COLO668 (cell line): ENCODE results near the gene PLIN5.
"Not testable (repeated sequence)": the region's sequence is repeated elsewhere in the genome, so short reads cannot be mapped to it uniquely, and the experiment has no call there.

Experiments
- DNase-seq: peaks from one replicate; lab custom pipeline; 2025; ENCODE audit not compliant: unreplicated experiment; lab: John Stamatoyannopoulos, UW

PLIN5 gene

GRCh38 chr19:4570402-4570801 lies 35.4 kb upstream of the PLIN5 start:
- no peak for DNase-seq

DNA sequence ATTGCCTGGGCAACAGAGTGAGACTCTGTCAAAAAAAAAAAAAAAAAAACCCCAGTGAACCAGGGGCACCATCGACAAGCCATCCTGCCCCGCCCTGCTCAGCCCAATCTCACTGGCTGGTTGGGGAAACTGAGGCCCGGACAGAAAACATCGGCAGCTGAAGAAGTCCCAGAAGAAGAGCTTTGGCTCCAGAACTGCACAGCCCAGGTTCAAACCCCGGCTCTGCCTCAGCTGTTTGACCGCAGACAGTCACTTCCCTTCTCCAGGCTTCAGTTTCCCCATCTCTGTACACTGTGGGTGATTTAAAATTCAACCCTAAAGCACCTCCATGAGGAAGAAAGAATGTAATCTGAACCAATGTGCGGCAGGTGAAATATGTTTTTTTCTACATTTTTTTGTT lies 33.9 kb upstream of the PLIN5 start:
- DNase-seq, result no peak

DNA sequence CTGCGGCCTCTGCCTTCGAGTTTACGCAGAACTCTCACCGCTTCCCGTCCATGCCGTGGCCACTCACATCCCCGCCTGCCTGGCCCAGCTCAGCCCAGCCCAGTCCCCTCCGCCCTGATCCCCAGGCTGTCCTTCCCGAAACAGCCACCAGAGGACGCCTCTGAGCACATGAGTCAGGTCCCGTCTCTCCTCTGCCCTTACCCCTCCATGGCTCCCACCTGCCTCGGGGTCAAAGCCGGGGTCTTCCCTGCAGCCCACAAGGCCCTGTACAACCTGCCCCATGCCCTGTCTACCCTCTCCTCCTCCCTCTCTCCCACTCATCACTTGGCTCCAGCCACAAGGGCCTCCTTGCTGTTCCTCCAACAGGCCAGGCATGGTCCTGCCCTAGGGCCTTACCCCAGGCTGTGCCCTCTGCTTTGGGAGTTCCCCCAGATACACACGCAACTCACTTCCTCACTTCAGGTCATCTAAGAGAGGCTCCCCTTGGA lies 32.6 kb upstream of the PLIN5 start:
- peak; percentile 71 for DNase-seq

- DNase-seq, result peak; percentile 82
Measured at GRCh38 chr19:4566402-4567051, 31.5 kb upstream of the PLIN5 start.

DNA sequence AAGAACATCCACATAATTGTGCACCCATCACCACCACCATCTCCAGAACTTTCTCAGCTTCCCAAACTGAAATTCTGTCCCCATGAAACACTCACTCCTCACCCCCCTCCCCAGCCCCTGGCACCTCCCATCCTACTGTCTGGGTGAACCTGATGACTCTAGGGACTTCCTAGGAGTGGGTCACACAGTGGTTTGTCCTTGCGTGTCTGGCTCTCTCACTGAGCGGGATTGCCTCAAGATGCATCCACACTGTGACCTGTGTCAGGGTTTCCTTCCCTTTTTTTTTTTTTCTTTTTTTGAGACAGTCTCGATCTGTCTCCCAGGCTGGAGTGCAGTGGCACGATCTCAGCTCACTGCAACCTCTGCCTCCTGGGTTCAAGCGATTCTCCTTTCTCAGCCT lies 28.5 kb upstream of the PLIN5 start:
- not testable (repeated sequence) for DNase-seq

DNA sequence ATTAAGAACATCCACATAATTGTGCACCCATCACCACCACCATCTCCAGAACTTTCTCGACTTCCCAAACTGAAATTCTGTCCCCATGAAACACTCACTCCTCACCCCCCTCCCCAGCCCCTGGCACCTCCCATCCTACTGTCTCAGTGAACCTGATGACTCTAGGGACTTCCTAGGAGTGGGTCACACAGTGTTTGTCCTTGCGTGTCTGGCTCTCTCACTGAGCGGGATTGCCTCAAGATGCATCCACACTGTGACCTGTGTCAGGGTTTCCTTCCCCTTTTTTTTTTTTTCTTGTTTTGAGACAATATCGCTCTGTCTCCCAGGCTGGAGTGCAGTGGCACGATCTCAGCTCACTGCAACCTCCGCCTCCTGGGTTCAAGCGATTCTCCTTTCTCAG lies 27.1 kb upstream of the PLIN5 start:
- DNase-seq, result not testable (repeated sequence)

DNA sequence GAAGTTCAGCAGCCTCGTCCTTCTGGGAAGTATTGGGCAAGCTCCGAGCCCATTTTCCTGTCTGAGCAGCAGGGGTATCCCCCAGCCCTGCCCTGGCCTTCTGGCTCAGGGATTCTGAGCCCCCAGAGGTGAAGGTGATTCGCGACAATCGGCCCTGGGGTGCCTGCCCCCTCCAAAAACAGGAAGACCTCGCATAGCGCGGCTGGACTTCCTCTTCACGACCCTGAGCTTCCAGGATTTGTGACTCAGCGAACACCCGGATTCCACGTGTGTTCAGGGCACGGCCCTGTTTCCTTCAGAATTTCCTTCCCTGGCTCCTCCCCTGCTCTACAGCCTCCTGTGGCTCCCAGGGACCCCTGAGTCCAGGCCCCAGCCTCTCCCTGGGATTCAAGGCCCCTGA lies 24.5 kb upstream of the PLIN5 start, which contains the start of gene SEMA6B:
Gene SEMA6B (minus strand): TSS at position 116 of the 400 bp plus-strand sequence. CDS start 1,227 bp downstream, outside the sequence.
- DNase-seq, result no peak

DNA sequence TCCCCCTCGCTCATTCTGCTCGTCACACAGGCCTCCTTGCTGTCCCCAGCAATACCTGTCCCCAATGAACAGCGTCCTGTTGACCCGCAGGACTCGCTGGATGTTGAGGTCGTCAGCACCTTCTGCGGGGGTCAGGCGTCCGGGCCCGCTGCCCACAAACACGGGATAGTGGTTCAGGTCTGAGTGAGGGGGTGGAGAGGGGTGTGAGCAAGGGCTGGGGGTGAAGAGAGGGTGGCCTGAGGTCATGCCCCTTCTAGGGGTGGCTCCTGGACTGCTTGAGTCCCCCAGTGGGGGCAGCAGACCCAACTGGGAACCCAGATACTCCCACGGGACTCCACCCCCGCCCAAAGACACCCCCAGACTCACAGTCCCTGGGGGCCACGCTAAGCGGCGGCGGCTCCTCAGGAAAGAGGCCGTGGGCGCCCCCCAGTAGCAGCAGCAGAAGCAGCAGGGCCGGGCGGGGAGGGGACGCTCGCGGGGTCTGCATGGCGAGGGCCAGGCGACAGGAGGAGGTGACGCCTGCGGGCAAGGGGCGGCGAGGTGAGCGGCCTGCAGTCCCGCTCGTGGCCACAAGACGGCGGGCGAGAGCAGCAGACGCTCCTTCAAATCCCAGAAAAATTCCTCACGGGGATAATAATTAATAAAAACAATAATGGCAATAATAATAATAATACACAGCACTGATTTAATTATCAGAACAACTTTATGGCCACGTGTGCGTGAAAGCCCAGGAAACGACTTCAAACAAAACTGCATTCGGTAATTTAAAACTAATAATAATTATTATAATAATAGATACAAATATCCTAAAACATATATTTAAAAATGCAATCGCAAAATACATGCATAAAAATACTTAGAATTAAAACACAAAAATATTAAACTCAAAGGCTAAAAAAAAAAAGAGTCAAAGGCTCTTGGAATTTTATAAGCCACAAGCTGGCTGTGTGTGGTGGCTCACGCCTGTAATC lies 23.2 kb upstream of the PLIN5 start:
- peak; percentile 26 for DNase-seq

GRCh38 chr19:4557144-4557970 lies 22.3 kb upstream of the PLIN5 start:
- peak; percentile 48 for DNase-seq

GRCh38 chr19:4556597-4557127 lies 21.6 kb upstream of the PLIN5 start:
- DNase-seq, result no peak

DNA sequence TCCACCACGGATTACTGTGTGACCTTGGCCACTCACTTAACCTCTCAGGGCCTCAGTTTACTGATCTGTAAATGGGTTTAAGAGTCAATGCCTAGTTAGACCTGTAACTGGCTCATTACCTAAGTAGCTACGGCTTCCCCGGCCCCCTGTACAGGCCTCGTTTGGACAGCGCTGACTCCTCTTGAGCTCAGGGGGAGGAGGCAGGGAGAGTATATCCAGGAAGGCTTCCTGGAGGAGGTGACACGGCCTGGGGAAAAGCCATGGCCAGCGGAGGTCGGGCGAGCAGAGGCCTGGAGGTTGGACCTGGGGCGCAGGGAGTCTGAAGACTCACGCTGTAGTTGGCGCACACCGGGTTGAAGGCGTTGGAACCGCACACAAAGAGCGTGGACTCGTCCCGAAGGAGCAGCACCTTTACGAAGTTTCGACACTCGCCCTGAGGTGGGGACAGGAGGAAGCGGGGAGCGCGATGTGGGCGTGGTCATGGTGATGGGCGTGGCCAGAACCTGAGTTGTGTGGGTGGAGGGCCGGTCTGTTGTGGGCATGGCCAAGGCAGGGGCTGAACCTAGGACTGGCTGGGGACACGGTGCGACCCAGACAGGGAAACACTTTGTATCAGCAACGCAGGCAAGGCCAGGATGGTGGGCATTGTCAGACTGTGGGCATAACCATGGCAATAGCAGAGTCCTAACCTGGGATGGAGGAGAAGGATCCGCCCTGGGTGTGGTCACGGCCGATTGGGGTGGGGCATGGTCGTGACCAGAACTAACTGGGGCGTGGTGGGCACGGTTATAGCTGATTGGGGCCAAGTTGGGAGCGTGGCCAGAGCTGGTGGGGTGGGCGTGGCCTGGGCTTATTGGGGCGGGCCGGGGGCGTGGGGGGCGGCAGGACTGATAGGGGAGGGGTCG lies 20.9 kb upstream of the PLIN5 start:
- no peak for DNase-seq

DNA sequence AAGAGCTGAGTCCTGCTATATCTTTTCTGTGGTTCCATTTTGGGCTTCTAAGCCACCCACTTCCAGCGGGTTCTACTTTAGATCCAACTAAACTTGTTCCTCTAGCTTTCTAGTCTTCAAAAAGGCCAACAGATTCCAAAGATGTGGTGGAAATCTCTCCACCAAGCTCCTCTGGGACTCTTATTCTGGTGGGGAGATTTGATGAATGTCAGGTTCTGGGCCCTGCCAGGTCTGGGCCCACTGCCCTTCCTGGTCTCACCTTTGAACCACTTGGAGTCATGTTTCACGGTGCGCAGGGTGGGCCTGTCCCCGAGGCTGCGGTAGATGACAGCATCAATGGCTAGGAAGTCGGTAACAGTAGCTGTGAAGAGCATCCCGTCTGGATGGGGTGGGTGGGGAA lies 19.7 kb upstream of the PLIN5 start:
- no peak for DNase-seq

GRCh38 chr19:4553775-4554174 lies 18.8 kb upstream of the PLIN5 start:
- no peak for DNase-seq

- no peak for DNase-seq
Measured at GRCh38 chr19:4553092-4553695, 18.2 kb upstream of the PLIN5 start.

DNA sequence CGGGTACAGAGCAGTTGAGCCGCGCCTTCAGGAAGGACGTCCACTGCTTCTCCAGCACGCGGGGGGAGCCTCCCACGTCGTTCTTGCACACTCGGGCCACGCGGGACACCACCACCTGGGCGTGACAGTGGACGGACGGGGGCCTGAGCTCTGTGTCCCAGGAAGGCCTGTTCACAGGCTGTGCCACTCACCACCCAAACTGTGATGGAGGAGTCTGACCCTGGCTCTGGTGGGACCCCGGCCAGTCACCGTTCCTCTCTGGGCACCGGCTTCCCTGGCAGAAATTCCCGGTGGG lies 17.4 kb upstream of the PLIN5 start:
- DNase-seq, result no peak

DNA sequence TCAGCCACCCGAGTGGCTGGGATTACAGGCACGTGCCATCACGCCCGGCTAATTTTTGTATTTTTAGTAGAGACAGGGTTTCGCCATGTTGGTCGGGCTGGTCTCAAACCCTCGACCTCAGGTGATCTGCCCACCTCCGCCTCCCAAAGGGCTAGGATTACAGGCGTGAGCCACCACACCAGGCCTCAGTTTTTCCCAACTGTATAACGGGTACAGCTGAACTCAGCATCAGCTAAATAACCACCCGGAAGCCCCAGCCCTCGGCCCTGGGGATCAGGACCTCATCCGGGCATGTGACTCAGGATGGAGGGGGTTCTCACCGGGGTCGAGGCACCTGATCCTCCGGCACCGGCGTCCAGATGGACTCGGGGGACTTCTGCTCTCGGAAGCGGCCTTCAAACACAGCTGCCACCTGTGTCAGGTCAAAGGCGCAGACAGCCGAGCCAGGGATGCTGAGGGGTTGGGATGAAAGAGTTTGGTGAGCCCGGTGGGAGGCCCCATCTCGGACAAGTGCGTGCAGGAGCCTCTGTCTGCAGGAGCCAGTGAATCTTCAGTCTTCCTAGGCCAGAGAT lies 15.5 kb upstream of the PLIN5 start:
- DNase-seq, result no peak

DNA sequence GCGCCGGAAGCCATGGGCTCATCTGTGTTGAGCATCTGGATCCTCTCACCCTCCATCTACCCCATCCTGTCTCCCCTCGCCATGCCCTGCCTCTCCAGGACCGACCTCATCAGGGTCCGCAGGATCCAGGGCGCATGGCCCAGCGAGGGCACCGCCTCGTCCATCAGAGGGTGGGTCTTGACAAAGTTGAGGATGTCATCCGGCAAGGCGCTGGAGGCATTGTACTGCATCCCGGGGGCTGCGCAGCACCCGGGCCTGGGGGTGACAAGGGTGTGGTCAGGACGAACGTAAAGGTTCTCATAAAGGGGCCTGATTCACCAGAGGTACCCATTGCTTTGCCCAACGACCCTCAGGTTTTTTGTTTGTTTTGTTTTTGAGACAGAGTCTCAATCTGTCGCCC lies 15.0 kb upstream of the PLIN5 start:
- DNase-seq, result no peak

GRCh38 chr19:4548238-4548584 lies 13.2 kb upstream of the PLIN5 start:
- DNase-seq, result no peak
